KMS-11 (cell line): ENCODE results near the gene FADS3.

ENCODE experiments used
- H2AFZ ChIP-seq: fragments of 200-600 bp; sonication (generic); 2 replicates; pipeline ENCODE4 v1.6.1; 2016; ENCODE audit warnings: antibody characterized with exemption, mixed run types, low read depth
- H3K27ac ChIP-seq: fragments of 200-600 bp; sonication (generic); 2 replicates; pipeline ENCODE4 v1.6.1; 2016; ENCODE audit warnings: mild to moderate bottlenecking, mixed run types
- H3K27me3 ChIP-seq: fragments of 200-600 bp; sonication (generic); 2 replicates; pipeline ENCODE4 v1.6.1; 2017; ENCODE audit warnings: mild to moderate bottlenecking, low read depth, mixed run types, moderate library complexity; ENCODE audit not compliant: insufficient read depth
- H3K36me3 ChIP-seq: fragments of 200-600 bp; sonication (generic); 2 replicates; pipeline ENCODE4 v1.6.1; 2017; ENCODE audit warnings: mild to moderate bottlenecking, mixed run types; ENCODE audit not compliant: insufficient read depth
- H3K4me1 ChIP-seq: fragments of 200-600 bp; sonication (generic); 2 replicates; pipeline ENCODE4 v1.6.1; 2016; ENCODE audit warnings: mild to moderate bottlenecking, low read depth, mixed run types; ENCODE audit not compliant: poor library complexity, severe bottlenecking
- H3K4me2 ChIP-seq: fragments of 200-600 bp; sonication (generic); 2 replicates; pipeline ENCODE4 v1.7.0; 2016; ENCODE audit warnings: mild to moderate bottlenecking, mixed run types
- H3K4me3 ChIP-seq: fragments of 200-600 bp; sonication (generic); IDR thresholded peaks from 2 replicates; pipeline ENCODE4 v1.6.1; 2017; ENCODE audit warnings: low read depth, low read length, mixed read lengths; ENCODE audit not compliant: insufficient read depth
- H3K79me2 ChIP-seq: fragments of 200-600 bp; sonication (generic); 2 replicates; pipeline ENCODE4 v1.6.1; 2016; ENCODE audit warnings: low read depth, mixed run types; ENCODE audit not compliant: insufficient read depth
- H3K9ac ChIP-seq: fragments of 200-600 bp; sonication (generic); 2 replicates; pipeline ENCODE4 v1.6.1; 2016; ENCODE audit warnings: mild to moderate bottlenecking, mixed run types
- H4K20me1 ChIP-seq: fragments of 200-600 bp; sonication (generic); 2 replicates; pipeline ENCODE4 v1.6.1; 2016; ENCODE audit warnings: mild to moderate bottlenecking, mixed run types; ENCODE audit not compliant: insufficient read depth
- TF ChIP-seq, protein P1 (sequence below): fragments of 200-600 bp; sonication (generic); conservative IDR thresholded peaks from 2 replicates; pipeline ENCODE4 v1.6.1; 2017; ENCODE audit warnings: low read depth, mild to moderate bottlenecking, antibody characterized with exemption, low read length, moderate library complexity, mixed read lengths

Gene FADS3

GRCh38 chr11:61888590-61888989 lies 2.8 kb downstream of the FADS3 start:
- no peak overlapping the region for H2AFZ ChIP-seq
- no peak overlapping the region for H3K27ac ChIP-seq
- H3K79me2 ChIP-seq = no peaks in the 10 kb centered on the region
- TF ChIP-seq, protein P1, sequence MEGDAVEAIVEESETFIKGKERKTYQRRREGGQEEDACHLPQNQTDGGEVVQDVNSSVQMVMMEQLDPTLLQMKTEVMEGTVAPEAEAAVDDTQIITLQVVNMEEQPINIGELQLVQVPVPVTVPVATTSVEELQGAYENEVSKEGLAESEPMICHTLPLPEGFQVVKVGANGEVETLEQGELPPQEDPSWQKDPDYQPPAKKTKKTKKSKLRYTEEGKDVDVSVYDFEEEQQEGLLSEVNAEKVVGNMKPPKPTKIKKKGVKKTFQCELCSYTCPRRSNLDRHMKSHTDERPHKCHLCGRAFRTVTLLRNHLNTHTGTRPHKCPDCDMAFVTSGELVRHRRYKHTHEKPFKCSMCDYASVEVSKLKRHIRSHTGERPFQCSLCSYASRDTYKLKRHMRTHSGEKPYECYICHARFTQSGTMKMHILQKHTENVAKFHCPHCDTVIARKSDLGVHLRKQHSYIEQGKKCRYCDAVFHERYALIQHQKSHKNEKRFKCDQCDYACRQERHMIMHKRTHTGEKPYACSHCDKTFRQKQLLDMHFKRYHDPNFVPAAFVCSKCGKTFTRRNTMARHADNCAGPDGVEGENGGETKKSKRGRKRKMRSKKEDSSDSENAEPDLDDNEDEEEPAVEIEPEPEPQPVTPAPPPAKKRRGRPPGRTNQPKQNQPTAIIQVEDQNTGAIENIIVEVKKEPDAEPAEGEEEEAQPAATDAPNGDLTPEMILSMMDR = no peak
- no peak overlapping the region for H3K4me3 ChIP-seq
- H3K4me2 ChIP-seq = no peak overlapping the region
- no peaks in the 10 kb centered on the region for H3K36me3 ChIP-seq
- no peak overlapping the region for H3K9ac ChIP-seq
- H3K4me1 ChIP-seq = peaks cover 17% of the 10 kb centered on the region
- H4K20me1 ChIP-seq = no peaks in the 10 kb centered on the region
- H3K27me3 ChIP-seq = no peaks in the 10 kb centered on the region

DNA sequence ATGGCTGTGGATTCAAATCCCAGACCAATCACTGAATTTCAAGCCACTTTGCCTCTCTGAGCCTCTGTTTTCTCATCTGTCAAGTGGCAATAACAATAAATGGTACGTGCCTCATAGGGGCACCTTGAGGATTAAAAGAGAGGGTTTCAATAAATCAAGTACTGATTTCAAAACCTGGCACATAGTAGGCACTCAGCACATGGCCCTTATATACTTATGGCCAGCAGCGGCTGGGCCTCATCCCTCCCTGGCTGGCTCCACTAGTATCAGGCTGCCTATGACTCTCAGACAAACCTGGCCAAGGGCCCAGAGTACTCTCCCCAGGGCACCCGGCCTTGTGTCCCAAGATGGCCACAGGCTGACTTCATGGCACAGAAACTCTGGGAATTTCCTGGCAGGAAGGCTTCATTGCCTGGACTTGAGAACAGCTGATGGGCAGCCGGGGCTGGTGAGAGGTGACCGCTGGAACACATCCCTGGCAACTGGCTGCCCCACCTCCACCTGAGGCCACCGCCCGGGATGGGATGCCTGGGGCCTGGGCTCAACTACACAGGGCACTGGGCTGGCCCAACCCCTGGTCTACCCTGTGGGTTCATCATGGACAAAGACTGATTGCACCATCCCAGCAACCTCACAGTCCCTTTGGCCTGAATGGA lies 3.4 kb downstream of the FADS3 start:
- H3K27ac ChIP-seq = no peak overlapping the region
- no peak overlapping the region for H2AFZ ChIP-seq
- no peak overlapping the region for H3K9ac ChIP-seq
- no peaks in the 10 kb centered on the region for H3K36me3 ChIP-seq
- no peaks in the 10 kb centered on the region for H3K79me2 ChIP-seq
- H3K4me3 ChIP-seq = no peak overlapping the region
- H3K27me3 ChIP-seq = no peaks in the 10 kb centered on the region
- peaks cover 11% of the 10 kb centered on the region for H3K4me1 ChIP-seq
- H3K4me2 ChIP-seq = no peak overlapping the region
- TF ChIP-seq, protein P1 = no peak
- no peaks in the 10 kb centered on the region for H4K20me1 ChIP-seq

DNA sequence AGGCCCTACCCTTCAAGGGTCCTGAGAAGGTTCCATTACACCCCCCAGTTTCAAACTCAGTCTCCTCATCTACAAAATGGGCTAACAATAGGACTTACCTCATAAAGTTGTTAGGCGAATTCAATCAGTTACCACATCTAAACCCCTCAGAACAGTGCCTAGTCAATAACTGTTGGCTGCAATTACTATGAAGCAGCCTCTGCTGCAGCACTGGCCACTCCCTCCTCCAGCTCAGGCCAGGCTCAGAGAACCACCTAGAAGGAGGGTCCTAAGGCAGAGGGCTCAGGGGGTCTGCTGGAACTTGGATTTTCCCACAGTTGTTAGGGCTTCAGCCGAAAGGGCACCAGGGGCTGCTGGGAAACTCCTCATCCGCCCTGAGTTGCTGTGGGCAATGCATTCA lies 4.7 kb downstream of the FADS3 start:
- Histone ChIP-seq H3K4me2 (no peak overlapping the region), H3K4me3 (no peak overlapping the region), H3K9ac (no peak overlapping the region), H3K27me3 (no peaks in the 10 kb centered on the region), H3K79me2 (no peaks in the 10 kb centered on the region), H4K20me1 (no peaks in the 10 kb centered on the region), H3K4me1 (peaks cover 10% of the 10 kb centered on the region), H2AFZ (no peak overlapping the region), H3K27ac (no peak overlapping the region), H3K36me3 (no peaks in the 10 kb centered on the region)
- TF ChIP-seq, protein P1 = no peak

DNA sequence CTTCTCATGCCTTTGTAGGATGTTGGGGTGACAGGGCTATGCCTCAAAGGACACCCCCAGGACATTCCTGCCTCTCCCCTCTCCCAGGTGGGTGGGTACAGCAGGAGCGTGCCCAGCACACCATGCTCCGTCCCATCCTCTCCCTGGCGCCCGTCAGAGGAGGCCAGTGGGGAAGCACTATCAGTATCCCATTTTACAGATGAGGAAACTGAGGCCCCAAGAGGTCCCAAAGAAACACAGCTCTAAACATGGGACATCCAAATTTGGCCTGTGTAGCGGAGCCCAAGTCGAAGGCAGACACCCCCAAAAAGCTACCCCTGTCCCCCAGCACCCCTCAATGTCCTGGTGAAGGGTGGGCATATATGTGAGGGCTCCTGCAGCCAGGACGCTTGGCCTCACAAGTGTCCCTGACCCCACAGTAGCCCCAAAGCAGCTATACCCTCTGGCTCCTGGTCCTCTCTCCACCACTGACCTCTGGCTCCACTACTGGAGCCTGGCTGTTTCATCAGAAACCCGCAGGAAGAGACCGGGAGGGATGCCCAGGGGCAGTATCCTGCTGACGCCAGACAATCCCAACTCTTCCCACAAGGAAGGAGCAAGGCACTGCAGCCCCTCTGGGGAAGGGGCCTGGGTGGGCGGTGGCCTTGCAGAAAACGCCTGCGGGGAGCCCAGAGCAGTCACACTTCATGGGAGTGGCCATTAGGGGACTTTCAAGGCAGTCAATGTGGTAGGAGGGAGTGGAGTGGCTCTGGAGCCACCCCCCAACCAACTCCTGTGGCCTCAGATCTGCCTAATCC lies 5.4 kb downstream of the FADS3 start:
- peaks cover 10% of the 10 kb centered on the region for H3K4me1 ChIP-seq
- H3K36me3 ChIP-seq = no peaks in the 10 kb centered on the region
- no peak overlapping the region for H2AFZ ChIP-seq
- TF ChIP-seq, protein P1 = no peak
- H3K27me3 ChIP-seq = no peaks in the 10 kb centered on the region
- H3K4me2 ChIP-seq = no peak overlapping the region
- H3K79me2 ChIP-seq = no peaks in the 10 kb centered on the region
- no peak overlapping the region for H3K4me3 ChIP-seq
- H3K27ac ChIP-seq = no peak overlapping the region
- no peak overlapping the region for H3K9ac ChIP-seq
- H4K20me1 ChIP-seq = no peaks in the 10 kb centered on the region
